ENCODE results near the gene LRP2BP.

LRP2BP gene

GRCh38 chr4:185387957-185388356 lies 7.8 kb downstream of the LRP2BP start:
- Mint-ChIP-seq H3K4me1 (no peaks in the 10 kb centered on the region), H3K27me3 (no peaks in the 10 kb centered on the region), H3K4me3 (no peak overlapping the region), H3K36me3 (ENCODE audit: insufficient read depth) (no peaks in the 10 kb centered on the region), H3K27ac (ENCODE audit: low read depth) (no peak overlapping the region), H3K9me3 (no peaks in the 10 kb centered on the region)
- DNase-seq (ENCODE audit: low spot score in 2 of 2) (no peak), ATAC-seq (replicated peaks; ENCODE audit: extremely low read depth, poor library complexity, severe bottlenecking) (no peak)

- ATAC-seq (replicated peaks; ENCODE audit: extremely low read depth, poor library complexity, severe bottlenecking) (no peak), DNase-seq (ENCODE audit: low spot score in 2 of 2) (no peak)
- Mint-ChIP-seq H3K27me3 (no peaks in the 10 kb centered on the region), H3K9me3 (peaks cover 7% of the 10 kb centered on the region), H3K4me1 (no peaks in the 10 kb centered on the region), H3K4me3 (no peak overlapping the region), H3K27ac (ENCODE audit: low read depth) (no peak overlapping the region), H3K36me3 (ENCODE audit: insufficient read depth) (peaks cover under 1% of the 10 kb centered on the region)
Measured at GRCh38 chr4:185384930-185385331, 10.8 kb downstream of the LRP2BP start.

GRCh38 chr4:185384061-185384460 lies 11.7 kb downstream of the LRP2BP start:
- ATAC-seq (replicated peaks; ENCODE audit: extremely low read depth, poor library complexity, severe bottlenecking) (no peak), DNase-seq (ENCODE audit: low spot score in 2 of 2) (no peak)
- H3K9me3 Mint-ChIP-seq, result peaks cover 7% of the 10 kb centered on the region
- peaks cover 3% of the 10 kb centered on the region for H3K36me3 Mint-ChIP-seq (ENCODE audit: insufficient read depth)
- no peak overlapping the region for H3K27ac Mint-ChIP-seq (ENCODE audit: low read depth)
- H3K4me3 Mint-ChIP-seq, result no peak overlapping the region
- H3K27me3 Mint-ChIP-seq, result no peaks in the 10 kb centered on the region
- no peaks in the 10 kb centered on the region for H3K4me1 Mint-ChIP-seq

GRCh38 chr4:185383451-185383850 lies 12.3 kb downstream of the LRP2BP start:
- Mint-ChIP-seq H3K36me3 (ENCODE audit: insufficient read depth) (peaks cover 3% of the 10 kb centered on the region), H3K9me3 (peaks cover 7% of the 10 kb centered on the region), H3K4me1 (no peaks in the 10 kb centered on the region), H3K27ac (ENCODE audit: low read depth) (no peak overlapping the region), H3K4me3 (no peak overlapping the region), H3K27me3 (no peaks in the 10 kb centered on the region)
- DNase-seq (ENCODE audit: low spot score in 2 of 2), result no peak
- ATAC-seq (replicated peaks; ENCODE audit: extremely low read depth, poor library complexity, severe bottlenecking), result no peak

- Mint-ChIP-seq H3K27ac (ENCODE audit: low read depth) (no peak overlapping the region), H3K4me1 (no peaks in the 10 kb centered on the region), H3K27me3 (no peaks in the 10 kb centered on the region), H3K9me3 (peaks cover 7% of the 10 kb centered on the region), H3K36me3 (ENCODE audit: insufficient read depth) (peaks cover 3% of the 10 kb centered on the region), H3K4me3 (no peak overlapping the region)
- DNase-seq (ENCODE audit: low spot score in 2 of 2), result no peak
- no peak for ATAC-seq (replicated peaks; ENCODE audit: extremely low read depth, poor library complexity, severe bottlenecking)
Measured at GRCh38 chr4:185382754-185383153, 13.0 kb downstream of the LRP2BP start.

- Mint-ChIP-seq H3K27ac (ENCODE audit: low read depth) (no peak overlapping the region), H3K4me3 (no peak overlapping the region), H3K4me1 (no peaks in the 10 kb centered on the region), H3K9me3 (peaks cover 7% of the 10 kb centered on the region), H3K27me3 (no peaks in the 10 kb centered on the region), H3K36me3 (ENCODE audit: insufficient read depth) (peaks cover 3% of the 10 kb centered on the region)
- DNase-seq (ENCODE audit: low spot score in 2 of 2) (no peak), ATAC-seq (replicated peaks; ENCODE audit: extremely low read depth, poor library complexity, severe bottlenecking) (no peak)
Measured at GRCh38 chr4:185381288-185382196, 14.2 kb downstream of the LRP2BP start.

GRCh38 chr4:185380320-185380719 lies 15.4 kb downstream of the LRP2BP start:
- no peak overlapping the region for H3K4me3 Mint-ChIP-seq
- ATAC-seq (replicated peaks; ENCODE audit: extremely low read depth, poor library complexity, severe bottlenecking), result no peak
- H3K27me3 Mint-ChIP-seq, result no peaks in the 10 kb centered on the region
- H3K9me3 Mint-ChIP-seq, result peaks cover 7% of the 10 kb centered on the region
- H3K4me1 Mint-ChIP-seq, result no peaks in the 10 kb centered on the region
- no peak for DNase-seq (ENCODE audit: low spot score in 2 of 2)
- H3K27ac Mint-ChIP-seq (ENCODE audit: low read depth), result no peak overlapping the region
- H3K36me3 Mint-ChIP-seq (ENCODE audit: insufficient read depth), result peaks cover 5% of the 10 kb centered on the region

- ATAC-seq (replicated peaks; ENCODE audit: extremely low read depth, poor library complexity, severe bottlenecking) (no peak), DNase-seq (ENCODE audit: low spot score in 2 of 2) (no peak)
- H3K4me3 Mint-ChIP-seq, result no peak overlapping the region
- no peak overlapping the region for H3K27ac Mint-ChIP-seq (ENCODE audit: low read depth)
- no peaks in the 10 kb centered on the region for H3K27me3 Mint-ChIP-seq
- peaks cover 7% of the 10 kb centered on the region for H3K9me3 Mint-ChIP-seq
- H3K36me3 Mint-ChIP-seq (ENCODE audit: insufficient read depth), result peaks cover 5% of the 10 kb centered on the region
- no peaks in the 10 kb centered on the region for H3K4me1 Mint-ChIP-seq
Measured at GRCh38 chr4:185379326-185380295, 16.1 kb downstream of the LRP2BP start.

- no peak overlapping the region for H3K27ac Mint-ChIP-seq (ENCODE audit: low read depth)
- peaks cover 7% of the 10 kb centered on the region for H3K9me3 Mint-ChIP-seq
- no peak overlapping the region for H3K4me3 Mint-ChIP-seq
- ATAC-seq (replicated peaks; ENCODE audit: extremely low read depth, poor library complexity, severe bottlenecking) (no peak), DNase-seq (ENCODE audit: low spot score in 2 of 2) (no peak)
- no peaks in the 10 kb centered on the region for H3K27me3 Mint-ChIP-seq
- peaks cover 5% of the 10 kb centered on the region for H3K36me3 Mint-ChIP-seq (ENCODE audit: insufficient read depth)
- no peaks in the 10 kb centered on the region for H3K4me1 Mint-ChIP-seq
Measured at GRCh38 chr4:185378264-185378663, 17.5 kb downstream of the LRP2BP start.

GRCh38 chr4:185374573-185374972 lies 21.2 kb downstream of the LRP2BP start:
- ATAC-seq (replicated peaks; ENCODE audit: extremely low read depth, poor library complexity, severe bottlenecking) (no peak), DNase-seq (ENCODE audit: low spot score in 2 of 2) (no peak)
- H3K9me3 Mint-ChIP-seq, result no peaks in the 10 kb centered on the region
- no peak overlapping the region for H3K27ac Mint-ChIP-seq (ENCODE audit: low read depth)
- no peaks in the 10 kb centered on the region for H3K4me1 Mint-ChIP-seq
- no peaks in the 10 kb centered on the region for H3K27me3 Mint-ChIP-seq
- no peak overlapping the region for H3K4me3 Mint-ChIP-seq
- H3K36me3 Mint-ChIP-seq (ENCODE audit: insufficient read depth), result peaks cover 3% of the 10 kb centered on the region

GRCh38 chr4:185374027-185374426 lies 21.7 kb downstream of the LRP2BP start:
- no peaks in the 10 kb centered on the region for H3K9me3 Mint-ChIP-seq
- H3K36me3 Mint-ChIP-seq (ENCODE audit: insufficient read depth), result peaks cover 2% of the 10 kb centered on the region
- DNase-seq (ENCODE audit: low spot score in 2 of 2) (no peak), ATAC-seq (replicated peaks; ENCODE audit: extremely low read depth, poor library complexity, severe bottlenecking) (no peak)
- no peaks in the 10 kb centered on the region for H3K27me3 Mint-ChIP-seq
- no peaks in the 10 kb centered on the region for H3K4me1 Mint-ChIP-seq
- no peak overlapping the region for H3K27ac Mint-ChIP-seq (ENCODE audit: low read depth)
- H3K4me3 Mint-ChIP-seq, result no peak overlapping the region

GRCh38 chr4:185371702-185372101 lies 24.0 kb downstream of the LRP2BP start:
- H3K4me1 Mint-ChIP-seq, result no peaks in the 10 kb centered on the region
- no peak overlapping the region for H3K27ac Mint-ChIP-seq (ENCODE audit: low read depth)
- ATAC-seq (replicated peaks; ENCODE audit: extremely low read depth, poor library complexity, severe bottlenecking) (no peak), DNase-seq (ENCODE audit: low spot score in 2 of 2) (no peak)
- H3K27me3 Mint-ChIP-seq, result no peaks in the 10 kb centered on the region
- no peaks in the 10 kb centered on the region for H3K9me3 Mint-ChIP-seq
- no peak overlapping the region for H3K4me3 Mint-ChIP-seq
- peaks cover 2% of the 10 kb centered on the region for H3K36me3 Mint-ChIP-seq (ENCODE audit: insufficient read depth)
